Measurements from ENCODE around the gene RIBC1.
"Not testable (repeated sequence)": the region's sequence is repeated elsewhere in the genome, so short reads cannot be mapped to it uniquely, and the experiment has no call there.

Gene RIBC1

GRCh38 chrX:53452812-53453211, 30.1 kb downstream of the RIBC1 start:
- no peak for TF ChIP-seq CTCF (IDR thresholded peaks at IDR 0.05; ENCODE audit: low read depth, low read length, missing control alignments)
- in situ Hi-C loops (cut with HindIII; ENCODE audit: low sequenced_read_pairs): no loop called here
- DNase-seq (ENCODE audit: low read depth): no peak
- H3K4me3 ChIP-seq (ENCODE audit: low read depth, low read length): no peak overlapping the region

- in situ Hi-C loops (cut with HindIII; ENCODE audit: low sequenced_read_pairs): no loop called here
- H3K4me3 ChIP-seq (ENCODE audit: low read depth, low read length): no peak overlapping the region
- no peak for TF ChIP-seq CTCF (IDR thresholded peaks at IDR 0.05; ENCODE audit: low read depth, low read length, missing control alignments)
- DNase-seq (ENCODE audit: low read depth): no peak
Observed at GRCh38 chrX:53456254-53456653, 33.6 kb downstream of the RIBC1 start.

- TF ChIP-seq CTCF (IDR thresholded peaks at IDR 0.05; ENCODE audit: low read depth, low read length, missing control alignments): peak; percentile 7
- in situ Hi-C loops (cut with HindIII; ENCODE audit: low sequenced_read_pairs): no loop called here
- no peak for DNase-seq (ENCODE audit: low read depth)
Observed at GRCh38 chrX:53458082-53458481, 35.4 kb downstream of the RIBC1 start.

GRCh38 chrX:53468659-53469058, 46.0 kb downstream of the RIBC1 start:
- H3K4me3 ChIP-seq (ENCODE audit: low read depth, low read length); DNase-seq (ENCODE audit: low read depth); in situ Hi-C loops (cut with HindIII; ENCODE audit: low sequenced_read_pairs): not testable (repeated sequence)

More at GRCh38 chrX:53458082-53458481, 35.4 kb downstream of the RIBC1 start:
- H3K4me3 ChIP-seq (ENCODE audit: low read depth, low read length): no peak overlapping the region

GRCh38 chrX:53471346-53471745, 48.7 kb downstream of the RIBC1 start:
- no peak for TF ChIP-seq CTCF (IDR thresholded peaks at IDR 0.05; ENCODE audit: low read depth, low read length, missing control alignments)
- H3K4me3 ChIP-seq (ENCODE audit: low read depth, low read length): no peak overlapping the region
- DNase-seq (ENCODE audit: low read depth): no peak
- in situ Hi-C loops (cut with HindIII; ENCODE audit: low sequenced_read_pairs): no loop called here

GRCh38 chrX:53474707-53475106, 52.0 kb downstream of the RIBC1 start:
- no peak for TF ChIP-seq CTCF (IDR thresholded peaks at IDR 0.05; ENCODE audit: low read depth, low read length, missing control alignments)
- H3K4me3 ChIP-seq (ENCODE audit: low read depth, low read length): no peak overlapping the region
- DNase-seq (ENCODE audit: low read depth): no peak
- in situ Hi-C loops (cut with HindIII; ENCODE audit: low sequenced_read_pairs): no loop called here

- DNase-seq (ENCODE audit: low read depth): no peak
- in situ Hi-C loops (cut with HindIII; ENCODE audit: low sequenced_read_pairs): no loop called here
- TF ChIP-seq CTCF (IDR thresholded peaks at IDR 0.05; ENCODE audit: low read depth, low read length, missing control alignments): no peak
- H3K4me3 ChIP-seq (ENCODE audit: low read depth, low read length): no peak overlapping the region
Observed at GRCh38 chrX:53476371-53476770, 53.7 kb downstream of the RIBC1 start.

Data from astrocyte of the cerebellum (primary cell).